Breast epithelium (tissue), 3 donors: ENCODE measurements around the gene PLVAP.

Experiments used
- POLR2A ChIP-seq: fragments of 450-650 bp; IDR thresholded peaks from one replicate; pipeline ENCODE4 v1.6.1; 2016; ENCODE audit warnings: antibody characterized with exemption, mild to moderate bottlenecking, moderate library complexity
- POLR2AphosphoS5 ChIP-seq, 3 donors: sonication (generic); formaldehyde crosslinking; IDR thresholded peaks; one replicate each; pipeline ENCODE4 v1.6.1; 2017; ENCODE audit warnings: antibody characterized with exemption in 3 of 3

GRCh38 chr19:17341386-17341785 is 35.8 kb downstream of the PLVAP start:
- TF ChIP-seq POLR2A: no peak
- no peak for TF ChIP-seq POLR2AphosphoS5 (IDR thresholded peaks at IDR 0.05)
